ENCODE measurements around the gene NANOS2. TPM values are rescaled to one million over a fixed set of nuclear protein-coding genes. Genes with fewer than 3 reads are reported as not detected.
A peak's percentile ranks its signal among the peaks of the same experiment; 100 is the strongest.

Gene NANOS2
- total and polyA plus RNA-seq, 12 donors = not detected

GRCh38 chr19:45895519-45895972, 19.0 kb downstream of the NANOS2 start:
- DNase-seq = no peak
- Histone ChIP-seq H3K36me3 (replicated peaks in 1 of 2) (peaks cover 0 to 36% of the 10 kb centered on the region in 2 donors), H3K27me3 (no peaks in the 10 kb centered on the region), H3K4me1 (replicated peaks in 1 of 2) (peaks cover 5 to 10% of the 10 kb centered on the region in 2 donors), H3K9me3 (replicated peaks in 1 of 3) (no peaks in the 10 kb centered on the region), H3K27ac (no peak overlapping the region), H3K4me3 (no peak overlapping the region)
- intact Hi-C loops (cut with DNase I) = no loop called here
- TF ChIP-seq POLR2A (IDR thresholded peaks at IDR 0.05) = no peak
- TF ChIP-seq, protein P1, sequence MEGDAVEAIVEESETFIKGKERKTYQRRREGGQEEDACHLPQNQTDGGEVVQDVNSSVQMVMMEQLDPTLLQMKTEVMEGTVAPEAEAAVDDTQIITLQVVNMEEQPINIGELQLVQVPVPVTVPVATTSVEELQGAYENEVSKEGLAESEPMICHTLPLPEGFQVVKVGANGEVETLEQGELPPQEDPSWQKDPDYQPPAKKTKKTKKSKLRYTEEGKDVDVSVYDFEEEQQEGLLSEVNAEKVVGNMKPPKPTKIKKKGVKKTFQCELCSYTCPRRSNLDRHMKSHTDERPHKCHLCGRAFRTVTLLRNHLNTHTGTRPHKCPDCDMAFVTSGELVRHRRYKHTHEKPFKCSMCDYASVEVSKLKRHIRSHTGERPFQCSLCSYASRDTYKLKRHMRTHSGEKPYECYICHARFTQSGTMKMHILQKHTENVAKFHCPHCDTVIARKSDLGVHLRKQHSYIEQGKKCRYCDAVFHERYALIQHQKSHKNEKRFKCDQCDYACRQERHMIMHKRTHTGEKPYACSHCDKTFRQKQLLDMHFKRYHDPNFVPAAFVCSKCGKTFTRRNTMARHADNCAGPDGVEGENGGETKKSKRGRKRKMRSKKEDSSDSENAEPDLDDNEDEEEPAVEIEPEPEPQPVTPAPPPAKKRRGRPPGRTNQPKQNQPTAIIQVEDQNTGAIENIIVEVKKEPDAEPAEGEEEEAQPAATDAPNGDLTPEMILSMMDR (IDR thresholded peaks at IDR 0.05) = no peak
- 83 to 90% (median 88%) methylated on average over 9 of the region's 9 CpGs for WGBS, 4 donors

GRCh38 chr19:45890877-45891276, 23.7 kb downstream of the NANOS2 start:
- Histone ChIP-seq H3K4me3 (no peak overlapping the region), H3K4me1 (replicated peaks in 1 of 2) (peaks cover 0 to 8% of the 10 kb centered on the region in 2 donors), H3K27ac (no peak overlapping the region), H3K27me3 (no peaks in the 10 kb centered on the region), H3K9me3 (replicated peaks in 1 of 3) (no peaks in the 10 kb centered on the region), H3K36me3 (replicated peaks in 1 of 2) (peaks cover 0 to 21% of the 10 kb centered on the region in 2 donors)
- TF ChIP-seq POLR2A (IDR thresholded peaks at IDR 0.05) = no peak
- intact Hi-C loops (cut with DNase I) = no loop called here
- WGBS, 4 donors = 80 to 85% (median 83%) methylated on average over 6 to 17 of the region's 17 CpGs
- DNase-seq = no peak

DNA sequence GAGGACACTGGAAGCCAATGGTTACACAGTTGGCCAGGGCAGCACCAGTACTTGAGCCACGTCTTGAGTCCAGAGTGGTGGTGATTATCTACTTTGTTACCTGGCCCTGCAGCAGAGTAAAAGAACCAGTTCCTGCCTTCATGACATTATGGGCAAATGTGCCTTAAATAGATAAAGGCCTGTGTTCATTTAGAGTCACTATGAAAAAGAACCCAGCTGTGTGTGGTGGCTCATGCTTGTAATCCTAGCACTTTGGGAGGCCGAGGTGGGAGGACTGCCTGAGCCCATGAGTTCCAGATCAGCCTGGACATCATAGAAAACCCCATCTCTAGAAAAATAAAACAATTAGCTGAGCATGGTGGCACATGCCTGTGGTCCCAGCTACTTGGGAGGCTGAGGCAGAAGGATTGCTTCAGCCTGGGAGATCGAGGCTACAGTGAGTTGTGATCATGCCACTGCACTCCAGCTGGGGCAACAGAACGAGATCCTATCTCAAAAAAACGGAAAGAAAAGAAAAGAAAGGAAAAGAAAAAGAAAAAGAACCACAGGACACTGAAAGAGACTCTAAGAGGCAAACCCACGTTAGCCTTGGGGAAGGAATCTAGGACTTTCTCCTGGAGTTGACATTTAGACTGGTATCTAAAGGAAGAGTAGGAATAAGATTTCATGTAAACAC, 25.2 kb downstream of the NANOS2 start:
- Histone ChIP-seq H3K4me3 (no peak overlapping the region), H3K27me3 (no peaks in the 10 kb centered on the region), H3K27ac (no peak overlapping the region), H3K9me3 (replicated peaks in 1 of 3) (no peaks in the 10 kb centered on the region), H3K4me1 (replicated peaks in 1 of 2) (peaks cover 0 to 20% of the 10 kb centered on the region in 2 donors), H3K36me3 (replicated peaks in 1 of 2) (peaks cover 0 to 12% of the 10 kb centered on the region in 2 donors)
- 66 to 73% (median 72%) methylated on average over 6 of the region's 6 CpGs for WGBS, 4 donors
- no peak for DNase-seq
- TF ChIP-seq, protein P1 (IDR thresholded peaks at IDR 0.05) = no peak
- no peak for TF ChIP-seq POLR2A (IDR thresholded peaks at IDR 0.05)
- intact Hi-C loops (cut with DNase I) = no loop called here

DNA sequence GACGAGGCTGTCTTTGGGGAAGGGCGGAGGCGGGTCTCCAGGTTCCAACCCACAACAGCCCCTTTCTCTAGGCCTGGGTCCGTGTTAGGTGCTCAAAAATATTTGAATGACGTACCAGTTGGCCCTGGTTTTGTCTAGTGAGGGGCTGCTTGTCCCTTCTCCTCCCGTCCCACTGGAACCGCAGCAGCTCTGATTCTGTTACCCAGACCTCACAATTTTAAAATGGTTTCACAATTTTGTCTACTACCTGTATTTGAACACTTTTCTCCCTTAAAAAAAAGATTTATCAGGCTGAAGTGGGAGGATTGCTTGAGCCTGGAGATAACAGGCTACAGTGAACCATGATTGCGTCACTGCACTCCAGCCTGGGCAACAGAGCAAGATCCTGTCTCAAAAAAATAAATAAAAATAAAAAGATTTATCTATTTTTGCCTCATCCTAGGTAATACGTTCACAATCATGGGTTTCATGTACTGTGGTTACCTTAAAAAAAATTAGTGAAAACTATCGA, 27.3 kb downstream of the NANOS2 start:
- intact Hi-C loops (cut with DNase I) = no loop called here
- Histone ChIP-seq H3K36me3 (replicated peaks in 1 of 2) (peaks cover 0 to 15% of the 10 kb centered on the region in 2 donors), H3K4me3 (peak overlapping the region in 2 of 4 donors; percentile 78 to 81), H3K4me1 (replicated peaks in 1 of 2) (peaks cover 4 to 41% of the 10 kb centered on the region in 2 donors), H3K9me3 (replicated peaks in 1 of 3) (no peaks in the 10 kb centered on the region), H3K27me3 (no peaks in the 10 kb centered on the region), H3K27ac (peak overlapping the region; percentile 64 to 92 (median 88))
- WGBS, 4 donors = 33 to 45% (median 36%) methylated on average over 6 to 10 of the region's 10 CpGs
- DNase-seq = peak in 1 of 7 donors; percentile 48
- TF ChIP-seq, protein P1 (IDR thresholded peaks at IDR 0.05) = no peak
- no peak for TF ChIP-seq POLR2A (IDR thresholded peaks at IDR 0.05)

Measured in adrenal gland (tissue), 12 donors.